Upper lobe of left lung (tissue), 4 donors: ENCODE results near the gene ADGRG1.

Experiments
- EP300 ChIP-seq, 4 donors: sonication (generic); formaldehyde crosslinking; IDR thresholded peaks; one replicate each; pipeline ENCODE4 v1.5.1; 2017; ENCODE audit warnings: antibody characterized with exemption in 4 of 4, control low read depth in 2 of 4
- POLR2A ChIP-seq, 4 donors: fragments of 450-650 bp; IDR thresholded peaks; one replicate each; pipeline ENCODE4 v1.5.1; 2016 to 2017; ENCODE audit warnings: antibody characterized with exemption in 4 of 4, mild to moderate bottlenecking in 2 of 4
- POLR2AphosphoS5 ChIP-seq, 2 donors: sonication (generic); formaldehyde crosslinking; IDR thresholded peaks; one replicate each; pipeline ENCODE4 v1.5.1; 2017; ENCODE audit warnings: antibody characterized with exemption in 2 of 2
- TF ChIP-seq, protein P1 (sequence below), 6 experiments: fragments of 450-650 bp in 4 of 6; fragments of 200-600 bp in 2 of 6; sonication (generic) in 2 of 6; IDR thresholded peaks; one replicate each; pipeline ENCODE4 v1.5.1; 2016 to 2019; ENCODE audit warnings: antibody characterized with exemption in 6 of 6

DNA sequence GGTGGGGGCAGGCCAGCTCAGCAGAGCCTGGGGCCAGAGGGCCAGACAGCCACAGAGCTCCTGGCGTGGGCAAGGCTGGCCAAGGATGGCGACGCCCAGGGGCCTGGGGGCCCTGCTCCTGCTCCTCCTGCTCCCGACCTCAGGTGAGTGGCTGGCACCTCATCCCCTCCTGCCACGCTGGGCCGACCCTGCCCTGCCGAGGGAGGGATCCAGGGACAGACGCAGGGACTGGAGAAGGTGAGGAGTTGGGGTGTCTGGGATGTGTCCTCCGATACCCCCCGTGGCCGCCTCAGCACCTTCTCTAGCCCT is 39.8 kb downstream of the ADGRG1 start, which contains the start of gene ADGRG3:
- TF ChIP-seq, protein P1, sequence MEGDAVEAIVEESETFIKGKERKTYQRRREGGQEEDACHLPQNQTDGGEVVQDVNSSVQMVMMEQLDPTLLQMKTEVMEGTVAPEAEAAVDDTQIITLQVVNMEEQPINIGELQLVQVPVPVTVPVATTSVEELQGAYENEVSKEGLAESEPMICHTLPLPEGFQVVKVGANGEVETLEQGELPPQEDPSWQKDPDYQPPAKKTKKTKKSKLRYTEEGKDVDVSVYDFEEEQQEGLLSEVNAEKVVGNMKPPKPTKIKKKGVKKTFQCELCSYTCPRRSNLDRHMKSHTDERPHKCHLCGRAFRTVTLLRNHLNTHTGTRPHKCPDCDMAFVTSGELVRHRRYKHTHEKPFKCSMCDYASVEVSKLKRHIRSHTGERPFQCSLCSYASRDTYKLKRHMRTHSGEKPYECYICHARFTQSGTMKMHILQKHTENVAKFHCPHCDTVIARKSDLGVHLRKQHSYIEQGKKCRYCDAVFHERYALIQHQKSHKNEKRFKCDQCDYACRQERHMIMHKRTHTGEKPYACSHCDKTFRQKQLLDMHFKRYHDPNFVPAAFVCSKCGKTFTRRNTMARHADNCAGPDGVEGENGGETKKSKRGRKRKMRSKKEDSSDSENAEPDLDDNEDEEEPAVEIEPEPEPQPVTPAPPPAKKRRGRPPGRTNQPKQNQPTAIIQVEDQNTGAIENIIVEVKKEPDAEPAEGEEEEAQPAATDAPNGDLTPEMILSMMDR (IDR thresholded peaks at IDR 0.05), result no peak
- TF ChIP-seq POLR2A (IDR thresholded peaks at IDR 0.05) (no peak), POLR2AphosphoS5 (IDR thresholded peaks at IDR 0.05) (no peak), EP300 (IDR thresholded peaks at IDR 0.05) (no peak)
